ENCODE measurements around the gene SLC17A4. TPM values are rescaled to one million over a fixed set of nuclear protein-coding genes. Genes with fewer than 3 reads are reported as not detected.

Gene SLC17A4, protein sequence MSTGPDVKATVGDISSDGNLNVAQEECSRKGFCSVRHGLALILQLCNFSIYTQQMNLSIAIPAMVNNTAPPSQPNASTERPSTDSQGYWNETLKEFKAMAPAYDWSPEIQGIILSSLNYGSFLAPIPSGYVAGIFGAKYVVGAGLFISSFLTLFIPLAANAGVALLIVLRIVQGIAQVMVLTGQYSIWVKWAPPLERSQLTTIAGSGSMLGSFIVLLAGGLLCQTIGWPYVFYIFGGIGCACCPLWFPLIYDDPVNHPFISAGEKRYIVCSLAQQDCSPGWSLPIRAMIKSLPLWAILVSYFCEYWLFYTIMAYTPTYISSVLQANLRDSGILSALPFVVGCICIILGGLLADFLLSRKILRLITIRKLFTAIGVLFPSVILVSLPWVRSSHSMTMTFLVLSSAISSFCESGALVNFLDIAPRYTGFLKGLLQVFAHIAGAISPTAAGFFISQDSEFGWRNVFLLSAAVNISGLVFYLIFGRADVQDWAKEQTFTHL
- total RNA-seq = not detected

DNA sequence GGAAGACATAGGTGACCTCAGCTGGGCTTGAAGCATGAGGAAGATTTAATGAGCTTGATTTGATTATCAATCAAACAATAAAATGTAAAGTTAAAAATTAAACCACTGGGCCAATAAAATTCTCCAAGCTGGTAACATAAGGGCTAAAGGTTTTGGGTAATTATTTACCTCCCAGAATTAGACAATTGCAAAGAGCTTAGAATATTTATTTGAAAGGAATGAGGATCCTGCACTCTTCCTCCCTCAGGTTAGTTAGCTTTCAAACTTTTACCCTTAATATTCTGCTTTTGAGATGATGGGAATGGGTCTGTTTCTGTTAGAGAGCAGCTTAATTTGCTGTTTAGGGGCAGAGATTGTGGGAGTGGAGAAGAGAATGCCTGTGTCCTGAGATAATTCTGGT is at the start of gene SLC17A4:
SLC17A4 (plus strand) TSS at position 208 of the 400 bp plus-strand sequence. CDS start 7,221 bp downstream, outside the sequence.
- H3K36me3 ChIP-seq = no peaks in the 10 kb centered on the region
- no peaks in the 10 kb centered on the region for H3K4me1 ChIP-seq
- no peaks in the 10 kb centered on the region for H3K27me3 ChIP-seq
- no peak for DNase-seq (ENCODE audit: low spot score in 2 of 2)
- no peak within 1 kb of the TSS for H3K4me3 ChIP-seq
- no peaks in the 10 kb centered on the region for H3K9me3 ChIP-seq
- no peak within 1 kb of the TSS for H3K27ac ChIP-seq
- TF ChIP-seq EP300 (IDR thresholded peaks at IDR 0.05) (no peak), POLR2AphosphoS5 (IDR thresholded peaks at IDR 0.05) (no peak)
- TF ChIP-seq, protein P1, sequence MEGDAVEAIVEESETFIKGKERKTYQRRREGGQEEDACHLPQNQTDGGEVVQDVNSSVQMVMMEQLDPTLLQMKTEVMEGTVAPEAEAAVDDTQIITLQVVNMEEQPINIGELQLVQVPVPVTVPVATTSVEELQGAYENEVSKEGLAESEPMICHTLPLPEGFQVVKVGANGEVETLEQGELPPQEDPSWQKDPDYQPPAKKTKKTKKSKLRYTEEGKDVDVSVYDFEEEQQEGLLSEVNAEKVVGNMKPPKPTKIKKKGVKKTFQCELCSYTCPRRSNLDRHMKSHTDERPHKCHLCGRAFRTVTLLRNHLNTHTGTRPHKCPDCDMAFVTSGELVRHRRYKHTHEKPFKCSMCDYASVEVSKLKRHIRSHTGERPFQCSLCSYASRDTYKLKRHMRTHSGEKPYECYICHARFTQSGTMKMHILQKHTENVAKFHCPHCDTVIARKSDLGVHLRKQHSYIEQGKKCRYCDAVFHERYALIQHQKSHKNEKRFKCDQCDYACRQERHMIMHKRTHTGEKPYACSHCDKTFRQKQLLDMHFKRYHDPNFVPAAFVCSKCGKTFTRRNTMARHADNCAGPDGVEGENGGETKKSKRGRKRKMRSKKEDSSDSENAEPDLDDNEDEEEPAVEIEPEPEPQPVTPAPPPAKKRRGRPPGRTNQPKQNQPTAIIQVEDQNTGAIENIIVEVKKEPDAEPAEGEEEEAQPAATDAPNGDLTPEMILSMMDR (IDR thresholded peaks at IDR 0.05) = no peak

DNA sequence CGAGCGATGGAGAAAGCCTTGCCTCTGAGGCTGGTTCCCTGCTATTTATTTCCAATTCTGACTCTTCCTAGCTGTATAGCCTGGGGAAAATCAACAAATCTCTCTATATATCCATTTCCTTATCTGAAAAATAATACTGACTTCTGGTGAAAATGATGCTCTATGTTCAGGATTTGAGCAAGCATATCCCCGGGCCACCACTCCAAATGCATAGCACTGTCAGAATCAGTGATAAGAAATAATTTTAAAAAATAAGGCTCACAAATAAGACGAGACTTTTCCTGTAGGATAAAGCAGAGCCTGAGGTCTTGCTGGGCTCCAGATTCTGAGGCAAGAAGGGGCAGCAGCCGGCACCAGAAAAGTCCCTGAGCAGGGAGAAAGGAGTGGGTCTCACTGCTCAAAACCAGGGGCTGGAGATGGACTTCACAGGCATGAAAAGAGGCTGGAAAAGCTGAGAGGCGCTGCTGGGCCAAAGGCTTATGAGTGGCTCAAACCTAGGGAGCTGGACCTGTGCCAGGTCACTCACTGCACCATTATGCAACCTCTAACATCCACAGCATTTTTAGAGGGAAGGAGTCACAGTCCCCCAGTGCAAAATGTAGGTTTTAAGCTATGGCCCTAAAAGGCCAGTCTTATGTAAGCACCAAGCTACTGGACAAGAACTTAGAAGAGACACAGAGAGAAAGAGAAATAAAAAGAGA is 48.1 kb upstream of the SLC17A4 start:
- no peaks in the 10 kb centered on the region for H3K9me3 ChIP-seq
- 81% methylated on average over 6 of the region's 6 CpGs for WGBS
- H3K4me1 ChIP-seq = no peaks in the 10 kb centered on the region
- TF ChIP-seq EP300 (IDR thresholded peaks at IDR 0.05) (no peak), POLR2A (IDR thresholded peaks at IDR 0.05) (no peak)
- TF ChIP-seq, protein P1 (IDR thresholded peaks at IDR 0.05) = no peak
- no peak for DNase-seq (ENCODE audit: low spot score in 2 of 2)
- H3K36me3 ChIP-seq = no peaks in the 10 kb centered on the region
- peaks cover 4% of the 10 kb centered on the region for H3K27me3 ChIP-seq
- H3K27ac ChIP-seq = no peak overlapping the region
- H3K4me3 ChIP-seq = no peak overlapping the region

DNA sequence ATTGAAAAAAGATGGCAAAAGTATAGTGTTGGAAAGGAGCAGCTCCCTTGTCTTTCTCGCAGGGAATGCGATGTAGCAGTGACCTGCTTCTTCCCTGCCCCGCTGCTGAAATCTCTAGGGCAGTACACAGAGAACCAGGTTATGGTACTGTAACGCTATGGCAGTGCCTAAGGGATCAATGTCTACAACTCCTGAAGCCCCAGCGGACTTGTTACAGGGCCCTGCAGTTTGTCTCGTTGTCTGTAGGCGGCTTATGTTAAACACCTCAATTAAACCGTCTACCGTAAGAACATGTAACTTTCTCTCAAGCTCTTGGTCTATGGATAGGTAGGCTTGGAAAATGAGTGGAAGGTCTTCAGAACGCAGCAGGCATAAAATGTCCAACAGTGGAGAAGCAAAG is 44.8 kb upstream of the SLC17A4 start:
- TF ChIP-seq EP300 (IDR thresholded peaks at IDR 0.05) = no peak
- TF ChIP-seq POLR2A (IDR thresholded peaks at IDR 0.05) = no peak
- no peak for TF ChIP-seq POLR2AphosphoS5 (IDR thresholded peaks at IDR 0.05)
- TF ChIP-seq, protein P1 (IDR thresholded peaks at IDR 0.05) = no peak
- Histone ChIP-seq H3K4me3 (no peak overlapping the region), H3K4me1 (no peaks in the 10 kb centered on the region), H3K36me3 (no peaks in the 10 kb centered on the region), H3K9me3 (no peaks in the 10 kb centered on the region), H3K27me3 (no peaks in the 10 kb centered on the region), H3K27ac (no peak overlapping the region)
- WGBS = 95% methylated on average over 10 of the region's 10 CpGs
- no peak for DNase-seq (ENCODE audit: low spot score in 2 of 2)

DNA sequence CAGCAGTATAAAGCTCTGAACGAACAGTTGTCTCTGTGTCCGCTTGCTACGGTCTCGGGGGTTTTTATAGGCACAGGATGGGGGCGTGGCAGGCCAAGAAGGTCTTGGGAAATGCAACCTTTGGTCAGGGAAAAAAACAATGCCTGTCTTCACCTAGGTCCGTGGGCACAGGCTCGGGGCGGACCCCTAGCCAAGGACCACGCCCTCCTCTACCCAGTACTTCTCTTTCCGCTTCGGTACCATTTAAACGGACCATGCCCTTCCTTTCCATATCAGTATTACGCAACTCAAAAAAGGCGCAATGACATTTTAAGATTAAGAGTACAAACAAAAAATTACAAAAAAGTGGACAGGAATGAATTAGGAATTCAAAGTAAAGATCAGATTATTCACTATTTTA is 44.3 kb upstream of the SLC17A4 start:
- no peaks in the 10 kb centered on the region for H3K4me1 ChIP-seq
- no peak for DNase-seq (ENCODE audit: low spot score in 2 of 2)
- no peaks in the 10 kb centered on the region for H3K36me3 ChIP-seq
- no peaks in the 10 kb centered on the region for H3K27me3 ChIP-seq
- no peak overlapping the region for H3K4me3 ChIP-seq
- no peaks in the 10 kb centered on the region for H3K9me3 ChIP-seq
- no peak overlapping the region for H3K27ac ChIP-seq
- TF ChIP-seq, protein P1 (IDR thresholded peaks at IDR 0.05) = no peak
- 95% methylated on average over 14 of the region's 14 CpGs for WGBS

DNA sequence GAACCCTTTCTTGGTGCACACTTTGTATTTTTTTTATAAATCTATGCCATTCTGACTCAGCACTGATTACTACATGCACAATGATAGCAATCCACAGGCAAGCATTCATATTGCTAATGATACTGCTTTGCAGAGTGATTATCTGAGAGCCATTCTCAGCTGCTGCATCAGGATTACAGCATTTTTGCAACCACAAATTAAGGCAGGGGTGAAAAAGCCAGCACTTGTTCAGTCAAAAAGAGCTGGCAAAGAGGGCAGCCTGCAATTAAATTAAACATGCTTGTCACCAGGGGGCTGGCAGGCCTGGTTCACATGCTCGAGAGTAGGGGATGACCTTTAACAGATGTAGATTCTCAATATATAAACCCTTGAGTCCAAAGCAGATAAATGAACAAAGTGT is 40.7 kb upstream of the SLC17A4 start:
- 75% methylated on average over 1 of the region's 1 CpG for WGBS
- H3K27me3 ChIP-seq = no peaks in the 10 kb centered on the region
- no peak overlapping the region for H3K4me3 ChIP-seq
- H3K9me3 ChIP-seq = no peaks in the 10 kb centered on the region
- H3K27ac ChIP-seq = no peak overlapping the region
- no peak for DNase-seq (ENCODE audit: low spot score in 2 of 2)
- H3K4me1 ChIP-seq = no peaks in the 10 kb centered on the region
- TF ChIP-seq POLR2AphosphoS5 (IDR thresholded peaks at IDR 0.05) (no peak), POLR2A (IDR thresholded peaks at IDR 0.05) (no peak), EP300 (IDR thresholded peaks at IDR 0.05) (no peak)
- TF ChIP-seq, protein P1 (IDR thresholded peaks at IDR 0.05) = no peak
- H3K36me3 ChIP-seq = no peaks in the 10 kb centered on the region

Data from suprapubic skin (tissue), 4 donors.